ENCODE results near the gene COQ5. TPM values are rescaled to one million over a fixed set of nuclear protein-coding genes. Genes with fewer than 3 reads are reported as not detected.
A peak's percentile ranks its signal among the peaks of the same experiment; 100 is the strongest.

COQ5 gene
- total RNA-seq, 1 donor from 2014 or later = 31.6 TPM

DNA sequence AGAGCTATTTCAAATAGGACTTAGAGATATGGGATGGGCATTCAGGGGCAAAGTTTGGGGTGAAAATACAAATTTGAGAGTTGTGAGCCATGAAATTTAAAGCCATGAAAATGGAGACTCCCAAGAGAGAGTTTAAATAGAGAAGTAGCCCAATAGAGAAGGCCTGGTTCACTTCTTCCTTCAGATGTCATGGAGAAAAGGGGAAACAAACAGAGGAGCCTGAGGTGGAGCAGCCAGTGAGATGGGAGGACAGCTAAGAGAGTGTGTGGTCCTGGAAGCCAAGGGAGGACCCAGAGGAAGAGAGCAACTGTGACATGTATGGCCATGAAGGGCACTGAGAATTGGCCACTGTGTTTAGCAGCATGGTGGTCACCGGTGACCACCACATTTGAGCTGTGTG is 45.3 kb downstream of the COQ5 start:
- no peak for DNase-seq (ENCODE audit: low spot score)

DNA sequence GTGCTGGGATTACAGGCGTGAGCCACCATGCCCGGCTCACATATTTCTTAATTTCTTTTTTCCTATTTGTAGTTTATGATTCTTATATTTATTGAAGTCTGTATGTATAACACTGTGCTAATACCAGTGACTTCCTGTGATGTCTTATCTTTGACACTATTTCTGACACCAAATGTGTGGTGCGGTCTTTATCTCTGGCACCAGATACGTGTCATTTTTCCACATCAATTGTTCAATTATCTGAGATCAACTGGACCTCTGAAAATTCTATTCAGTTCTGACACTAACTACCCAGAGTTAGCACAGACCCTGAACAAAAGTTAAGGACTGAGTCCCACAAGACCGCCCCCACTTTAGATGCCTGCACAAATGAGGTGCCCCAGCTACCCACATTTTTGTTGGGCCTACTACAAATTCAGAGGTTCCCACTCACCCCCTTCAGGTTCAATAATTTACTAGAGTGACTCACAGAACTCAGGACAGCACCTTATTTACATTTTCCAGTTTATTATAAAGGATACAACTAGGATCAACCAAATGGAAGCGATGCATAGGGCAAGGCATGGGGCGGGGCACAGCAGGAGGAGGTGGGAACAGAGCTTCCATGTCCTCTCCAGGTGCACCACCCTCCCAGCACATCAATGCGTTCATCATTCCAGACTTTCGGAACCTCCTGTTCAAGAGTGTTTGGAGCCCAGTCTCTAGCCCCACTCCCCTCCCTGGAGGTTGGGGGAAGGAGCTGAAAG is 47.8 kb downstream of the COQ5 start:
- DNase-seq (ENCODE audit: low spot score) = no peak

- no peak for DNase-seq (ENCODE audit: low spot score)
These were observed 48.7 kb downstream of the COQ5 start for GRCh38 chr12:120480211-120480610.

DNA sequence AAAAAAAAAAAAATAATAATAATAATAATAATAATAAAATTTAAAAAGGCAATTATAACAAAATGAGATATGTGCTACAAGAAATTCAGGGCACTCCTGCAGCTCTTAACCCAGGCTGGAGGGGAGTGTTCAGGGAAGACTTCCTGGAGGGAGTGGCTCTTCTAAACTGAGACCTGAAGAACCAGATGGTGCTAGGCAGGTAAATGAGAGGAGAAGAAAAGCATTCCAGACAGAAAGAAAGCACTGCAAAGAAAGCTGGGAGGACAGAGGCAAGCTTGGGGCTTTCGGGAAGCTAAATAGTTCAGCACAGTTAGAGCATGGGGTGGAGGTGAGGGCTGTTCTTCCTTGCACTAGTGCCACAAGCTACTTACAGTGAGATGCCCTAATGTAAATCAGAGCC is 49.5 kb downstream of the COQ5 start:
- DNase-seq (ENCODE audit: low spot score) = no peak

GRCh38 chr12:120475643-120476042 is 53.3 kb downstream of the COQ5 start:
- no peak for DNase-seq (ENCODE audit: low spot score)

GRCh38 chr12:120474616-120474960 is 54.4 kb downstream of the COQ5 start:
- DNase-seq (ENCODE audit: low spot score) = peak; percentile 48

DNA sequence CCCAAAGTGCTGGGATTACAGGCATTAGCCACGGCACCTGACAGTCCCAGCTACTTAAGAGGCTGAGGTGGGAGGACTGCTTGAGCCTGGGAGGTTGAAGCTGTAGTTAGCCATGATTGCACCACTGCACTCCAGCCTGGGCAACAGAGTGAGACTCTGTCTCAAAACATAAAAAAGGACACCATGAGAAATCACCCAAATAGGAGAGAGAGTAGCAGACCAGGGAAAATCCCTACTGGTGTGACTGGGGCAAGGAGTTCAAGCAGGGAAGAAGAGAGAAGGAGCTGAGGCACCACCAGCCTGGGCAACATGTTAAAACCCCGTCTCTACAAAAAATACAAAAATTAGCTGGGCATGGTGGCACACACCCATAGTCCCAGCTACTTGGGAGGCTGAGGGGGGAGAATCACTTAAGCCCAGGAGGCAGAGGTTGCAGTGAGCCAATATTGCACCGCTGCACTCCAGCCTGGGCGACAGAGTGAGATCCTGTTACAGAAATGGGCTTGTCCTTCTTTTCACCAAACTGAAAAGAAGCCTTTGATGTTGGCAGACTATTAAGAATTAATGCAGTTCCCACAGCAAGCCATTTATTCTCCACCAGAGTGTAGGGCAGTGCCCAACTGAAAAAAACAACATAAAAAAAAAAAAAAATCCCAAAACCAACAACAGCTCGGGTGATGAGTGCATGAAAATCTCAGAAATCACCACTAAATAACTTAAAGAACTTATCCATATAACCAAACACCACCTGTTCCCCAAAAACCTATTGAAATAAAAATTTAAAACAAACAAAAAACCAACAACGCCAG is 54.9 kb downstream of the COQ5 start:
- DNase-seq (ENCODE audit: low spot score) = no peak

DNA sequence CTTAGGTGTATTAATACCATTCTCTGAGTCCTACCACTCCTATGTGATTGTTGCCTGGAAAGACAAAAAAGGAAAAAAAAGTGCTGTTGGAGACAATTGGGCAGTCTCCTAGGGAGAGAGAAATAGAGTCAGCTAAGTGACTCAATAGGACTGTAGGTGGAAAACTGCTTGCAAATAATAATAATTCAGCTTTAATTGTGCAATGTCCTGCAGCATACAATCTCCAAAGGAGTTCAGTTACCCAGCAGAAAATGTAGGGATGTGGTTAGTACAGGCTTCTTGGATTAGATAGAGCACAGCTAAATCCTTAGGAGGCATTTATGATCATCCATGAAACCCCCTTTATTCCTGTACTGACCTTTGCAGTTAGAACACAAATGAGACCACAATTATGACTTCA is 56.4 kb downstream of the COQ5 start:
- no peak for DNase-seq (ENCODE audit: low spot score)

- peak; percentile 10 for DNase-seq (ENCODE audit: low spot score)
These were observed 58.7 kb downstream of the COQ5 start for GRCh38 chr12:120470150-120470784.

DNA sequence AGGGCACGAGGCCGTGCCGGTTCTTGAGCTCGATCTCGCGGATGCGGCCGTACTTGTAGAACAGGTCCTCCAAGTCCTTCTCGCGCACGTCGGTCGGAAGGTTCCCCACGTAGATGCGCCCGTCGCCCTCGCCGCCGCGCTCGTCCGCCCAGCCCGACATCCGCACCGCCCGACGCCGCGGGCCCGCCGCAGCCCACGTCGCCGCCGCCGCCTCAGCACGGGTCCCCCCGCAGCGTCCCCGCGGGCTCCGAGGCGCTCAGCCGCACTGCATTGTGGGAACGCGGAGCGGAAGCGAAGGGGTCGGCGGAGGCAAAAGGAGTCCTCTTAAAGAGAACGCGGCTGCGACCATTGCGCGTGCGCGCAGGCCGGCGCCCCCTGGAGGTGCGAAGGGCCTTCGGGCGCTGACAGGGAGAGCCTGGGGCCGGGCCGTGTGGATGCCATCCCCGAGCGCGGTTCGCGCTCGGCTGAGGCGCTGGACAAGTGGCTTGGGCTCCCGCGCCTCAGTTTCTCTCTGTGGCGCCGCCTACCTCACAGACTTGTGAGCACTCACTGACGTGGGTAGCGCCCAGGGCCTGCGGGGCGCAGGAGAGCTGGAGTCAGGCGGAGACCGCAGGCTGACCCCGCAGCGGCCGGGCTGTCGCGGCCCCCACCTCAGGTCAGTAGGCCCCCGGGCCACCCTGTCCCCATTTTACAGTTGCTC is 59.4 kb downstream of the COQ5 start, which contains the start of gene SRSF9:
Gene SRSF9 (minus strand): TSS at position 299 of the 700 bp plus-strand sequence. CDS start 139 bp downstream, at position 160.
- peak; percentile 96 for DNase-seq (ENCODE audit: low spot score)

DNA sequence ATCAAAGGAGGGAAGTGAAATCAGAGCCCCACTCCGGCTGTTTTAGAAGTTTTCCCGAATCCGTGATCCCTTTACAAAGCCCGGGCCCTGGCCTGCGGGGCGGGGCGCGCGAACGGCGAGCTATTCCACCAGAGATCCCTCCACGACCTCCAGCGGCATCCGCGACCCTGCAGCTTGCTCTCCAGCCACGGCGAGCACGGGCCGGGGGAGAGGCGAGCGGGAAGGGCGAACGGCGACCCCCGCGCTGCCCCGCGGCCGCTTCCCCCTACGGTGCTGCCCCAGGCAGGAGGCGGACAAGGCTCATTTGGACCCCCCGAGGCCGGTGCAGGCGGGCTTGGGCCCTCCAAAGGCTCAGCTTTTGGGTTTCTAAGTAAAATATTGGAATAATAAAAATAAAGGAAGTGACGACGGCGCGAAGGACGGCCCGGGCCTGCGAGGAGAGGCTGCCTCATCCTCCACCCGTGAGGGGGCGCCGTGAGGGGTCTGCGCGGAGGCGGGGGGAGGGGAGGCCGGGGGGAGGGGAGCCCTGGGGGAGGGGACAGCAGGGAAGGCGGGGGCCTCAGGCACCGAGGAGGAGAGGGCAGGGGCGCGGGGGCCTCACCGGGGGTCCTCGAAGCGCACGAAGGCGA is 60.0 kb downstream of the COQ5 start:
- DNase-seq (ENCODE audit: low spot score) = peak; percentile 15

DNA sequence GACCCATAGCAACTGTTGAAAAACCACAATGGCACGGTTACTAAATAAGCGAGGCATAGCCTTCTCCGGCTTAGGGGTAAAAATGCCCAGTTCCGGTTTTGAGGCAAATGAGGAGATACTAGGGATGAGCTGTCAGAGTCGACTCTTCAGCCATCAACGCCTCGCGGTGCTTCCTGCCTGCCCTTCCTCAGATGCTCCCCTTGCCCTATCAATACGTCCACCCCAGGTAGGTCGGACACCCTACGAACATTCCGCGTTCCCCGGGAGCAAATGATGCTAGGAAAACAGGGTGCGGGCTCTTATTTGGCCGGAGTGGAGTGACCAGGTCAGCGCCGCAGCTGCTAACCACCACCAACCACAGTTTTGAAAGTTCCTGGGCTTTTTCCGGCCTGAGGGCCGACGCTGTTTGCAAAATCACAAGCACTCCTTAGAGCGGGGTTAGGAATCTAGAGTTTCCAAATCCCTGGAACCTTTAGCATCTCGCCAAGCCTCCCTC is 60.6 kb downstream of the COQ5 start:
- peak; percentile 14 for DNase-seq (ENCODE audit: low spot score)

DNA sequence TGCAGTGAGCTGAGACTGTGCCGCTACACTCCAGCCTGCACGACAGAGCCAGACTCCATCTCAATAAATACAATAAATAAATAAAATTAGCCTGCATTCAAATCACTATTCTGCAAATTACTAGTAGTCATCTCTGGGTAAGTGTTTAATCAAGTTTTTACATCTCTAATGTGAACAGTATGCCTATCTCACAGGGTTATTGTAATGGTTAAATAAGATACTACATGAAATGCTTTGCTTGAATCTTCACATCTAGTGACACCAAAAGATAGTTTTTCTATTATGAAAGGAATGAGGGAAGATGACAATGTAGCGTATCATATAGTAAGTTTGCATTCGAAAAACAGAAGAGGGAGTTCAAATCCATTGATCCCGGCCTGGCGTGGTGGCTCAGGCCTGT is 61.5 kb downstream of the COQ5 start:
- no peak for DNase-seq (ENCODE audit: low spot score)

DNA sequence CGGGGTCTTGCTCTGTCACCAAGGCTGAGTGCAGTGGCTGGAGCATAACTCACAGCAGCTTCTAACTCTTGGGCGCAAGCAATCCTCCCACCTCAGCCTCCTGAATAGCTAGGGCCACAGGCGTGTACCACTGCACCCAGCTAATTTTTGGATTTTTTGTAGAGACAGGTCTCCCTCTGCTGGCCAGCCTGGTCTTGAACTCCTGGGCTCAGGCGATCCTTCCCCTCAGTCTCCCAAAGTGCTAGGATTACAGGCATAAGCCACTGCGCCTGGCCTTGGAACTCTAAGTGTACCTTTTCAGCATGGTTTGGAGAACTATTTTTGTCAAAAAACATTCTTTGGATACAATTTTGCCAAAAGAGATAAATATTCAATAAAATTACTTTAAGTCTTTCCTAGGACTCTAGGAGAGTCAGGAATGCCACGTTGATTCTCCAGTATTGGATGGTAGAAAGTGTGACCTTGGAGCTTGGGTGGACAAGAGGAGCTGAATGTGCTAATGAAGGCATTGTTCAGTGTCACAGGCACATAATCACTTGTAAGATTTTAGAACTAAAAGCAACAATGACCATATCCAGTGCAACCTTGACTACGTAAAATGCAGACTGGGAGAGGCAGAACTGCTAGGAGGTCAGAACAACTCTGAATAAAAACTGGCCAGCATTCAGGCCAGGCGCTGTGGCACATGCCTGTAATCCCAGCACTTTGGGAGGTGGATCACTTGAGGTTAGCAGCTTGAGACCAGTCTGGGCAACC is 62.2 kb downstream of the COQ5 start:
- DNase-seq (ENCODE audit: low spot score) = no peak

GRCh38 chr12:120465756-120466155 is 63.2 kb downstream of the COQ5 start:
- no peak for DNase-seq (ENCODE audit: low spot score)

DNA sequence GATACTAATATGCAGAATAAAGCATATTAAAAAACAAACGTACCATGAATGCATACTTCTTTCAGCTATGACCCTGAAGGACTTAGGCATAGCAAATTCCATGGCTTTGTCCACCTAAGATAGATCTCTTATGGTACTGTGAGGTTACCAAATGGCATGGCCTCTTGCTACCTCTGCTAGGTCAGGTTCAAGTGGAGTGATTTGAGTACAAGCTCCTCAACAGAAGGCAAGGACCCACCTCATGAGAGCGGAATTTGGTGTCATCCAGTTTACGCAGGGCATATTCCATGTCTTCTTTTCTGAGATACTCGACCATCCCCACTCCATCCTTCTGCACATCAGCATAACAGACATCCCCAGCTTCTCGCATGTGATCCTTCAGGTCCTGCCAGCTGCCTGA is 65.2 kb downstream of the COQ5 start:
- no peak for DNase-seq (ENCODE audit: low spot score)

GRCh38 chr12:120462099-120462640 is 66.8 kb downstream of the COQ5 start:
- DNase-seq (ENCODE audit: low spot score) = no peak

DNA sequence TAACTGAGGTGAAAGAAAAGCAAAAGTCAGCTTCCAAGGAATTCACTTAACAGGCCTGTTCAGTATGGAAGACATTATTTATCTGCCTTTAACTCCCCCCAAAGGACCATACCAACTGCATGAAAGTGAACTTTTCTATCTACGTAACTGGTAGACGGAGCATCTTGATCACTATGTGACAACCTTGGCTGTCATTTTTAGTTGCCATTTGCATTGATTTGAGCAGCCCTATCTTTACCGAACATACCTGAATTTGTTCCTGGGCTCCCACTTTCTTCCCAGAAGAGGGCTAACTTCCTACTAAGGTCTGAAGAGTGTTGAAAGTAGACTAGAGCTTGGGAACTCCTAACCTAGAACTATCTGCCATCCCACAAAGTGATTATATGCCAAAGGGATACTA is 68.8 kb downstream of the COQ5 start:
- DNase-seq (ENCODE audit: low spot score) = no peak

DNA sequence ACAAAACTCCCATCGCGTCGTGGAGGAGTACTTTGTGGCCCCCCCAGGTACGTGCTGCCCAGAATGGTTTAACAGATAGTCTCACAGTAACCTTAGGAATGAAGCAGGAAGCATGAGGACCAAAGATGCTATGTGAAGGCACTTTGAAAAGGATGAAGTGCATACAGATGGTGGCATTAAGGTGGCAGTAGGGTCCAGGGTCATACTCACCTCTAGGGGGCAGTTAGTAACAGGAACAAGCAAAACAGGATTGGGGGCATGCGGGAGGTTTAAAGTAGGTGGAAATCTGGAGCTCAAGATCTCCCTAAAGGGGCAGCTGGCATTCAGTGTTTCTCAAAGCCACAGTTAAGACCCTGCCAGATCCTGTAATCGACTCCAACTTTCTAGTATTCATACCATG is 71.8 kb downstream of the COQ5 start:
- no peak for DNase-seq (ENCODE audit: low spot score)

DNA sequence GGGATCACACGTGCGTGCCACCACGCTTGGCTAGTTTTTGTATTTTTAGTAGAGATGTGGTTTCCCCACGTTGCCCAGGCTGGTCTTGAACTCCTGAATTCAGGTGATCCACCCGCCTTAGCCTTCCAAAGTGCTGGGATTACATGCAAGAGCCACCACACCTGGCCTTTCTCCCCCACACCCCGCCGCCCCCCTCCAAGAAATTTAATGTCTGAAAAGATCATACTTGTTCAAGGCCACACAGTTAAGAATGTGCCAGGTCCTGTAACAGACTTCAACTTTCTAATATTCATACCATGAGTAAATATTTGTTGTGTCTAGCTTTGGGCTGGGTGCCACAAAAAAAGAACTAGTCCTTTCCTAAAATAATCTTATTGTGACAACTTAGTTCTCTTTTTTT is 73.7 kb downstream of the COQ5 start:
- DNase-seq (ENCODE audit: low spot score) = no peak

Measured in mucosa of gallbladder (tissue), 1 donor.